GM19035 (cell line): ENCODE data around the gene CDK18.
"Not testable (repeated sequence)": the region's sequence is repeated elsewhere in the genome, so short reads cannot be mapped to it uniquely, and the experiment has no call there.

Source experiments
- ATAC-seq: cut with Tn5 transposase; IDR thresholded peaks from one replicate; pipeline ENCODE4 v1.9.1; 2021; ENCODE audit not compliant: unreplicated experiment

The CDK18 gene

GRCh38 chr1:205480349-205480985 is 24.0 kb upstream of the CDK18 start:
- ATAC-seq = no peak

- no peak for ATAC-seq
Observed at GRCh38 chr1:205481218-205481617, 23.3 kb upstream of the CDK18 start.

- no peak for ATAC-seq
Observed at GRCh38 chr1:205481629-205482151, 22.8 kb upstream of the CDK18 start.

GRCh38 chr1:205482587-205482986 is 21.9 kb upstream of the CDK18 start:
- ATAC-seq = not testable (repeated sequence)

- ATAC-seq = no peak
Observed at GRCh38 chr1:205483372-205483771, 21.1 kb upstream of the CDK18 start.

GRCh38 chr1:205484985-205485967 is 19.2 kb upstream of the CDK18 start:
- no peak for ATAC-seq

GRCh38 chr1:205486258-205486657 is 18.2 kb upstream of the CDK18 start:
- no peak for ATAC-seq

- peak; percentile 50 for ATAC-seq
Observed at GRCh38 chr1:205488074-205488723, 16.3 kb upstream of the CDK18 start.

GRCh38 chr1:205491794-205492193 is 12.7 kb upstream of the CDK18 start:
- no peak for ATAC-seq

GRCh38 chr1:205492201-205492667 is 12.2 kb upstream of the CDK18 start:
- ATAC-seq = no peak

GRCh38 chr1:205492774-205493173 is 11.7 kb upstream of the CDK18 start:
- no peak for ATAC-seq

GRCh38 chr1:205493241-205494085 is 11.0 kb upstream of the CDK18 start:
- ATAC-seq = no peak

- ATAC-seq = no peak
Observed at GRCh38 chr1:205494115-205494514, 10.4 kb upstream of the CDK18 start.

- no peak for ATAC-seq
Observed at GRCh38 chr1:205495237-205495823, 9.1 kb upstream of the CDK18 start.

GRCh38 chr1:205496661-205497060 is 7.8 kb upstream of the CDK18 start:
- ATAC-seq = no peak

- ATAC-seq = no peak
Observed at GRCh38 chr1:205497351-205497750, 7.1 kb upstream of the CDK18 start.

GRCh38 chr1:205499789-205500188 is 4.7 kb upstream of the CDK18 start:
- no peak for ATAC-seq

- ATAC-seq = no peak
Observed at GRCh38 chr1:205500240-205501233, 3.9 kb upstream of the CDK18 start.
